Astrocyte of the cerebellum (primary cell): ENCODE results near the gene SH3BP4.

ENCODE experiments used
- DNase-seq: peaks from one replicate; pipeline ENCODE4 v3.0.0-alpha.2; 2011; ENCODE audit warnings: low read depth
- H3K4me3 ChIP-seq: 2 replicates; pipeline ENCODE4 v1.5.1; 2011; ENCODE audit warnings: mild to moderate bottlenecking, low read depth, low read length, moderate library complexity
- CTCF ChIP-seq: IDR thresholded peaks from 2 replicates; pipeline ENCODE4 v1.5.1; 2012; ENCODE audit warnings: low read length, low read depth, moderate library complexity, mild to moderate bottlenecking; ENCODE audit errors: missing control alignments
- in situ Hi-C: cut with HindIII; loops from 2 replicates; pipeline ENCODE4 v1.10.0; 2017; ENCODE audit warnings: low sequenced_read_pairs

The SH3BP4 gene

GRCh38 chr2:235003096-235003775, 51.4 kb downstream of the SH3BP4 start:
- no peak for TF ChIP-seq CTCF
- no peak overlapping the region for H3K4me3 ChIP-seq
- DNase-seq, result no peak
- in situ Hi-C loops, result no loop called here

- H3K4me3 ChIP-seq, result no peak overlapping the region
- TF ChIP-seq CTCF, result no peak
- no peak for DNase-seq
- in situ Hi-C loops, result no loop called here
These were observed 52.6 kb downstream of the SH3BP4 start for GRCh38 chr2:235004329-235004903.

- TF ChIP-seq CTCF, result no peak
- in situ Hi-C loops, result no loop called here
- H3K4me3 ChIP-seq, result no peak overlapping the region
- DNase-seq, result no peak
These were observed 53.2 kb downstream of the SH3BP4 start for GRCh38 chr2:235005023-235005422.

GRCh38 chr2:235005603-235006259, 53.9 kb downstream of the SH3BP4 start:
- in situ Hi-C loops, result no loop called here
- H3K4me3 ChIP-seq, result no peak overlapping the region
- TF ChIP-seq CTCF, result peak; percentile 55
- no peak for DNase-seq

GRCh38 chr2:235006461-235006860, 54.6 kb downstream of the SH3BP4 start:
- no peak overlapping the region for H3K4me3 ChIP-seq
- no peak for TF ChIP-seq CTCF
- no peak for DNase-seq
- in situ Hi-C loops, result no loop called here

- in situ Hi-C loops, result no loop called here
- DNase-seq, result no peak
- no peak overlapping the region for H3K4me3 ChIP-seq
- no peak for TF ChIP-seq CTCF
These were observed 55.2 kb downstream of the SH3BP4 start for GRCh38 chr2:235006986-235007385.
